B cell (primary cell): Measurements from ENCODE around the gene PARD3B. TPM values are rescaled to one million over a fixed set of nuclear protein-coding genes. Genes with fewer than 3 reads are reported as not detected.

ENCODE experiments used
- ATAC-seq: fragments of 200-7000 bp; cut with Tn5 transposase; one replicate; pipeline ENCODE4 v1.10.0; 2021; ENCODE audit warnings: low read depth, mild to moderate bottlenecking, moderate number of reproducible peaks, moderate library complexity
- CTCF ChIA-PET: fragments of 350-600 bp; sonication (Branson Sonifier 250); formaldehyde crosslinking; loops from one replicate; lab custom pipeline; 2021; ENCODE audit warnings: antibody characterized with exemption, inconsistent platforms; lab: Charles Lee
- POLR2A ChIA-PET: fragments of 350-600 bp; sonication (Branson Sonifier 250); formaldehyde crosslinking; loops from one replicate; lab custom pipeline; 2021; ENCODE audit warnings: antibody characterized with exemption; lab: Charles Lee
- DNase-seq: peaks from one replicate; pipeline ENCODE4 v3.0.0; 2013
- H2AFZ ChIP-seq: 2 replicates; pipeline ENCODE4 v1.6.1; 2012; ENCODE audit warnings: mild to moderate bottlenecking, low read depth, low read length; ENCODE audit not compliant: insufficient read depth, poor library complexity, severe bottlenecking
- H3K27ac ChIP-seq, 2 donors: 1 replicate in 1 of 2; 2 replicates in 1 of 2; pipeline ENCODE4 v1.5.1; 2012 to 2013; ENCODE audit warnings: low read length in 2 of 2, mild to moderate bottlenecking in 2 of 2, moderate library complexity in 1 of 2
- H3K27me3 ChIP-seq, 4 experiments: fragments of 200-600 bp in 1 of 4; sonication (generic) in 1 of 4; replicated peaks in 1 of 4; 1 replicate in 2 of 4; 2 replicates in 2 of 4; pipeline versions ENCODE4 v1.6.1 to v1.7.0; 2013 to 2016; ENCODE audit warnings: low read length in 3 of 4, mild to moderate bottlenecking in 2 of 4, mixed read lengths in 1 of 4, moderate library complexity in 1 of 4; ENCODE audit not compliant: insufficient read depth in 4 of 4, control insufficient read depth in 3 of 4; ENCODE audit errors: control extremely low read depth in 1 of 4
- H3K36me3 ChIP-seq, 2 experiments: replicated peaks in 1 of 2; 1 replicate in 1 of 2; 2 replicates in 1 of 2; pipeline versions ENCODE4 v1.6.1 to v1.7.1; 2013; ENCODE audit warnings: low read length in 1 of 2; ENCODE audit not compliant: insufficient read depth in 2 of 2, control insufficient read depth in 1 of 2; ENCODE audit errors: control extremely low read depth in 1 of 2, extremely low read depth in 1 of 2
- H3K4me1 ChIP-seq, 2 donors: fragments of 200-600 bp in 1 of 2; sonication (generic) in 1 of 2; 1 replicate in 1 of 2; 2 replicates in 1 of 2; pipeline versions ENCODE4 v1.5.1 to v1.6.1; 2013 to 2017; ENCODE audit warnings: low read length in 2 of 2; ENCODE audit not compliant: control insufficient read depth in 2 of 2, insufficient read depth in 2 of 2
- H3K4me2 ChIP-seq: replicated peaks from 2 replicates; pipeline ENCODE3; 2012; ENCODE audit warnings: mild to moderate bottlenecking, low read depth, low read length; ENCODE audit not compliant: poor library complexity, severe bottlenecking
- H3K4me3 ChIP-seq, 5 experiments: fragments of 200-600 bp in 1 of 5; sonication (generic) in 1 of 5; 1 replicate in 3 of 5; 2 replicates in 2 of 5; pipeline versions ENCODE4 v1.5.1 to v1.7.0; 2011 to 2016; ENCODE audit warnings: low read length in 4 of 5, mild to moderate bottlenecking in 4 of 5, low read depth in 2 of 5, control low read depth in 1 of 5, moderate library complexity in 1 of 5; ENCODE audit not compliant: insufficient read depth in 1 of 5; ENCODE audit errors: control extremely low read depth in 1 of 5, extremely low read depth in 1 of 5
- H3K79me2 ChIP-seq: fragments of 200-600 bp; sonication (generic); one replicate; pipeline ENCODE4 v1.6.0; 2016; ENCODE audit warnings: low read length; ENCODE audit not compliant: control insufficient read depth, insufficient read depth
- H3K9ac ChIP-seq: fragments of 200-600 bp; sonication (generic); 2 replicates; pipeline ENCODE4 v1.6.1; 2017; ENCODE audit warnings: mild to moderate bottlenecking, low read length, moderate library complexity
- H3K9me3 ChIP-seq, 3 donors: one replicate each; pipeline versions ENCODE4 v1.6.1 to v1.7.1; 2013; ENCODE audit warnings: low read length in 2 of 3; ENCODE audit not compliant: control insufficient read depth in 2 of 3, insufficient read depth in 1 of 3; ENCODE audit errors: control extremely low read depth in 1 of 3
- H4K20me1 ChIP-seq: 2 replicates; pipeline ENCODE4 v1.6.0; 2012; ENCODE audit warnings: mild to moderate bottlenecking, low read length; ENCODE audit not compliant: insufficient read depth, control insufficient read depth, poor library complexity, severe bottlenecking
- H3K27ac Mint-ChIP-seq: one replicate; pipeline ENCODE4 v1.8.0; 2021; ENCODE audit warnings: mixed read lengths
- H3K27me3 Mint-ChIP-seq: one replicate; pipeline ENCODE4 v1.8.0; 2021; ENCODE audit warnings: mixed read lengths
- H3K4me1 Mint-ChIP-seq: one replicate; pipeline ENCODE4 v1.8.0; 2021; ENCODE audit warnings: mixed read lengths
- H3K4me3 Mint-ChIP-seq: one replicate; pipeline ENCODE4 v1.8.0; 2021; ENCODE audit warnings: mixed read lengths
- H3K9me3 Mint-ChIP-seq: one replicate; pipeline ENCODE4 v1.8.0; 2022; ENCODE audit warnings: mixed read lengths; ENCODE audit not compliant: insufficient read depth
- CTCF ChIP-seq: fragments of 200-600 bp; IDR thresholded peaks from one replicate; pipeline ENCODE4 v1.8.0; 2022; ENCODE audit warnings: antibody characterized with exemption, mild to moderate bottlenecking
- EZH2 ChIP-seq: IDR thresholded peaks from 2 replicates; pipeline ENCODE4 v1.6.1; 2012; ENCODE audit warnings: borderline replicate concordance, low read depth, mild to moderate bottlenecking, moderate library complexity, low read length; ENCODE audit not compliant: insufficient read depth, poor library complexity, severe bottlenecking
- WGBS: methylation state at CpG from one replicate; pipeline ENCODE4 v1.1.5; 2013; ENCODE audit warnings: missing lambda C conversion rate; ENCODE audit not compliant: insufficient coverage; 5-methylcytosine and 5-hydroxymethylcytosine counted together
- intact Hi-C: fragments of 100-400 bp; cut with micrococcal nuclease; formaldehyde crosslinking; loops from one replicate; pipeline ENCODE4 v1.10.0; 2022
- polyA plus RNA-seq: library from polyadenylated mRNA; depleted of rRNA; stranded (reverse); fragments of >200 nt; gene quantifications from 2 replicates; pipeline ENCODE4 v1.2.3, GENCODE V29; 2012
- total RNA-seq, 2 donors: library from RNA; stranded (reverse); fragments of 120-200 nt in 1 of 2; gene quantifications; 1 replicate in 1 of 2; 2 replicates in 1 of 2; pipeline versions ENCODE4 v1.2.3 to v1.2.4, GENCODE V29; 2013 to 2022

Gene PARD3B
- total and polyA plus RNA-seq, 2 donors (not counting 1 experiment from before 2014, with no cell fraction given): not detected

GRCh38 chr2:205274801-205275200, 729.5 kb downstream of the PARD3B start:
- Histone ChIP-seq H3K9ac (no peak overlapping the region), H3K27ac (no peak overlapping the region), H4K20me1 (no peaks in the 10 kb centered on the region), H3K4me2 (no peak overlapping the region), H2AFZ (no peak overlapping the region), H3K9me3 (no peaks in the 10 kb centered on the region), H3K4me3 (no peak overlapping the region), H3K27me3 (no peaks in the 10 kb centered on the region), H3K4me1 (no peaks in the 10 kb centered on the region), H3K36me3 (no peaks in the 10 kb centered on the region), H3K79me2 (no peaks in the 10 kb centered on the region)
- POLR2A ChIA-PET: no interaction called here
- no peaks in the 10 kb centered on the region for H3K27me3 Mint-ChIP-seq
- H3K4me1 Mint-ChIP-seq: no peaks in the 10 kb centered on the region
- intact Hi-C loops: no loop called here
- ATAC-seq (no peak), DNase-seq (no peak)
- H3K9me3 Mint-ChIP-seq: no peaks in the 10 kb centered on the region
- CTCF ChIA-PET: no interaction called here
- no peak for TF ChIP-seq EZH2
- no CpG with 5 or more reads among the region's 3 CpGs for WGBS
- H3K27ac Mint-ChIP-seq: no peak overlapping the region
- H3K4me3 Mint-ChIP-seq: no peak overlapping the region

- Histone ChIP-seq H3K9ac (no peak overlapping the region), H3K4me3 (no peak overlapping the region), H3K4me2 (no peak overlapping the region), H3K36me3 (no peaks in the 10 kb centered on the region), H3K27ac (no peak overlapping the region), H3K9me3 (no peaks in the 10 kb centered on the region), H2AFZ (no peak overlapping the region), H3K27me3 (no peaks in the 10 kb centered on the region), H3K4me1 (no peaks in the 10 kb centered on the region), H3K79me2 (no peaks in the 10 kb centered on the region), H4K20me1 (no peaks in the 10 kb centered on the region)
- WGBS: 86% methylated on average over 1 of the region's 11 CpGs
- intact Hi-C loops: no loop called here
- no peak for TF ChIP-seq EZH2
- no peak for TF ChIP-seq CTCF
- Mint-ChIP-seq H3K27me3 (no peaks in the 10 kb centered on the region), H3K27ac (no peak overlapping the region), H3K4me1 (no peaks in the 10 kb centered on the region), H3K9me3 (no peaks in the 10 kb centered on the region), H3K4me3 (no peak overlapping the region)
- ATAC-seq (no peak), DNase-seq (no peak)
- CTCF ChIA-PET: no interaction called here
- POLR2A ChIA-PET: no interaction called here
Measured at GRCh38 chr2:205276116-205276777, 731.0 kb downstream of the PARD3B start.
